Measurements from ENCODE around the gene TNN.

TNN gene

DNA sequence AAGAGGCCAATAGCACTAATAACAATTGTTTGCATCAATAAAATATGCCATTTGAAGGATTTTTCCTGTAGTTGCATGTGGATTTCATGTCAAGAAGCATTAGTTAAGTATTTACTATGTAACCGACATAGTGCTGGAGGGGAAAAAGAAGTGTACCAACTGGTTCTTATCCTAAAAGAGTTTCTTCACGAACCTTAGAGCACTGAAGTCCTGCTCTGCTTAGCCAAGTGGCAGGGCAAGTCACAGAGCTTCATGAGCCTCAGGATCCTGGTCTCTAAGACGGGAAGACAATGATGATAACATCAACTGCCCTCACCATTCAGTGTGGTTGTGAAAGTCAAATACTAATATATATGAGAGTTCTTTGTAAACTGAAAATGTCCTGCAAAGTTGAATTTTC, 110.8 kb downstream of the TNN start:
- no peak for DNase-seq

DNA sequence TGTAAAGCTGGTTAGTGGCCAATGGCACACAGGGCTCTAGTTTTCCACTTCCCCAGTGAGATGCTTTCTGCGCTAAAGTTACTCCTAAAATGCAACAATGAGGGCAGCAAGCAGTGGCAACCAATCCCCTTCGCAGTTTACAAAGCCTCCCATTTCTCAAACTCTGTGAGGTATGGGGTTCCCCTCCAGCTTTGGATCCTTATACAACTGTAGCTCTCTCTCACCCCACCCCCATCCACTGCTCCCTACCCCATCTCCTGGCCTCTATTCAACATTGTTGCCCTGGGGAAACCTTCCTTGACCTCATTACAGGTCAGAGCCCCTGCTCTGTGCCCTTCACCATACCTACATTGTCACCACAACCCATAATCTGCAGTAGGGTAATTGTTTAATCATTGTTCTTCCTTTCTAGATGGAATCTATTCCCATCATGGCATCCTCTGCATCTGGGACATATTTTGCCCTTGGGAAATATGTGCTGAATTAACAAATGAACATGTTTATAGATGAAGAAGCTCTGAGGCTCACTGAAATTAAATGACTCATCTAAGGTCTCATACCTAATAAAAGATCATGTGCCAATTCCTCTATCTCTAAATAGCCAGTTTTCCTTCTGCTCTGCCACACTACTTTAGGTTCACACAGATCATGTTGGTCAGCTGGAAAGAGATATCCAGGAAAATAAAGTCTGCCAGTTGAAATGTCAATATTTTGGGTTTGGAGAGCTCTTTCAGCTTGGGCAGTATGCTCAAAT, 112.4 kb downstream of the TNN start:
- DNase-seq: no peak

DNA sequence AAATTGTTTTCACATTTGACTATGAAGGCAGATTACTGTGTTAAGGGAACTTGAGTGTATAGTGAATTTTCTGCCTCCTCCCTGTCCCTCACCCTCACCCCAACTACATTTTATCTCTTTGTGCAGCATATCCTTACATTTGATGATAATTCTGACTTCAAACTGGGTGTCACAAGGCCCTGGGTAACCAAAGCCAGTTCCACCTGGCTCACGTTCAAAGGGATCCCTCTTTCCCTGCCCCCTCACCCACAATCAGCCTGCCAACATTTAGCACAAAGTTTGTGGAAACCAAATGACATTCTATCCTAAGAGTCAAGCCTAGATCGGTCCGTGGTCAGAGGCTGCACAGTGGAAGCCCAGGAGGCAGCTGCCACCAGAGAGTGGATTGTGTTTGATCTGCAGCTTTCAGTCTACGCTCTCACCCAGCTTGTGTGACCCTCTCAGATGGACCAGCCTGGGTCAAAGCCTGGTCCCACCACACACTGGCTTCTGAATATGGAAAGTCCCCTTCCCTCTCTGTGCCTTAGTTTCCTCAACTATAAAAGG, 114.6 kb downstream of the TNN start:
- DNase-seq: no peak

DNA sequence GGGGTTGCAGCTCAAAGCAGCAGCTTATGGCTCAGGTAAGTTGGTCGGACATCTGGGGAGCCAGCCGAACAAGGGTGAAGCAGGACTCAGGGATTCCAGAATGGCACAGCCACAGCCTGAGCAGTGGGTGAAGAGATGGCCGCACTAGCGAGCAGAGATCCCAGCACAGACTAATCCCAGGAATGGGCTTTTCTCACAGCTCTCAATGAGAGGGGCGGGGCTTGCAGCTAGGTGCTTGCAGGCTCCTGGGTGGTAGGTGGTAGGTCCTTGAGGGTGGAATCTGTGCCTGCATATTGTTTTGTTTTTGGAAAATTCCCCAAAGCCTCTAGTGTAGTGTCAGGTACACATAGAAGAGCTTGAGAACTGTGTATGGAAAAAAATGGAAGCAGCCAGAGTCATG, 116.0 kb downstream of the TNN start:
- no peak for DNase-seq

DNA sequence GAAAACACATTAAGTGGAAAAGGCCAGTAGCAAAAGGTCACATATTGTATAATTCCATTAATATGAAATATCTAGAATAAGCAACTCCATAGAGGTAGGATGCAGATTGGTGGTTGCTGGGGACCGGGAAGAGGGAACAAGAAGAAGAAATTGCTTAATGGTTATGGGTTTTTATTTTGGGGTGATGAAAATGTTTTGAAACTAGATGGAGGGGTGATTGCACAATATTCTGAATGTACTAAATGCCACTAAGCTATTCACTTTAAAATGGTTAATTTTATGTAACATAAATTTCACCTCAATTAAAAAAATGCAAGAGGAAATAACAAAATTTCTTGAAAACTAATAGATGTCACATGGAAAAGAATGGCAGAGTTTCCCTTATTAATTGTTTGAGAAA, 118.3 kb downstream of the TNN start:
- DNase-seq: no peak

DNA sequence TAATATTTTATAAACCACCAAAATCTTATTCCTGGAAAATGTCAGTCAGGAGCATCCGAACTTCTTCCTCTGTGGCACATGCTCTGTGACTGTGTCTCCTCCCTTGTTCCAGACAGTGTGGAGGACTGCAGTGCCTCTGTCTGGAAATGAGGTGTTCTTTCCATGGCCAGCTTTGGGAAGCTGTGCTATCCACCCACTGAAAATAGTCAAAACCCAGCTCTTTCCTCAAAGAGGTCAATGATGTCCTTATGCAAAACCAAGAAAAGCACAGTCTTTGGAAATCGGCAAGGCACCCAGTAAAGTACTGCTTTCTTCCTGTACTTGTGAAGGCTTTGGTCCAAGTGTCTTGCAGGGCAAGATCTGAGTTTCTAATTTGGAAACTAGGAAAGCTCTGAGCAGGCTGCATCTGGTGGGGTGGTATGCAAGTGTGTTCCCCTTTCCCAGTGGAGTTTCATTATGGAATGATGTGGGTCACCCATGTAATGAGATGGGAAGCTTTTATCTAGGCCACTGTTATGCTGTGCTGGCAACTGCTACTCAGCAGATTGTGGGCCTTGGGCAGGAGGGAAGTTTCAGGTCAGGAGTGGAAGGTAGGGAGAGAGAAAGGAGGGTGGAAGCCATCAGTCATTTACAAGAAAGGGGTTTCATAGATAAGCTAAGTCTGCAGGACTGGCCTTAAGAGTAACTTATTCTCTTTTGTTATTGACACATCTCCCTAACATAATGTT, 119.0 kb downstream of the TNN start:
- DNase-seq: no peak

DNA sequence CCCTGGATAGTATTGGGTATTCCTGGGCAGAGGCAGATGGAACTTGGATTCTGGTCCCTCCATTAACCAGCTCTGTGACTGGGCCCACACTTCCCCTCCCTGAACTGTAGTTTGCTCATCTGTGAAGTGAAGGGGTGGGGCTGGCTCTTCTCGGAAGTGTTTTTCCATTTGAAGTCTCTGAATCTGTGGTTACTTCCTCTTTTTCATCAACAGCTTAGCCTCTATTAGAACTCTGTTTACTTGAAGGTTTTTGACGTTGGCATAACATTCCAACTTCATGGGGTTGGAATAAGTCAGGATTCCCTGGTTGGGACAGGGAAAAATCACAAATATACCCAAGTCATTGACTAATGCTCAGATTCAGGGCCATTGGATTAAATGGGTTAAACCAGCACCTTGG, 121.3 kb downstream of the TNN start:
- peak; percentile 71 for DNase-seq

DNA sequence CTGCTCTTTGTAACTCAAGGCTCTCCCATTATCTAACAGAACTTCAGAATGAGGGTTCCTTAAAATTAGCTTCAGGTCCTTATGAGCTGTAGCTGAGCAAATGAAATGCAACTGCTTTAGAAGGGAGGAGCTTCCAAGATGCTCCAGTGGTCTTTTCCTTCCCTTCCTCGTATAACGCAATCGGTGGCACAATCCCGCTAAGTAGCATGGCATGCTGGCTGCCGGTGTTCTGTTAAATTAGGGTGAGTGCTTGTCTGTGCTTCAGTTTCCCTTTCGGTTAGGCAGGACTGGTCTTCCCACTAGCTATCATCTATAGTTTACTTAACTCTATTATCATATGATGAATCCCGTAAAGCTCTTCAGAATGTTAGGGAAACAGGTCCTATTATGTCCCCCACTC, 124.0 kb downstream of the TNN start:
- peak; percentile 41 for DNase-seq

DNA sequence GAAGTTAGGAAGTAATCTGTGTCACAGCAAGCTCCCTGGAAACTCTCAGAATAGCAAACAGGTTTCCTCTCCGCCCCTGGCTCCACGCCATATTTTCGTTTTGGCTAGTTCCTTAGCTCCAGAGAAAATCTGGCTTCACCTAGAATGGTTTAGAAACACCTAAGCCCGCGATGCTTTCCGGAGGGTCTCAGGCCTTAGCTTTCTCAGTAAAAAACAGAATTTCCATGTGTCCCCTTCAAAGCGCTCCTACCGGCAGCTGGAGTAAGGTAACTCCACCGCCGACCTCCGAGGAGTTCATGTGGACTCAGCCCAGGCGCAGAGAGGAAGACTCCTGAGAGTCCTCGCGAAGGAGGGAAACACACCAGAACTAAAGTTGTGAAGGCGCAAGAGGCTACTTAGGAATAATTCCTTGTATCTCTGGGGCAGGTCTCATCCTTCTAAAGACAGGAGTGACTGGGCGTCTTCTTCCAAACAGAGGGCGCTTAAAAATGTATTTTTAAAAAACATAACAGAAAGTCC, 124.5 kb downstream of the TNN start:
- DNase-seq: peak; percentile 24

DNA sequence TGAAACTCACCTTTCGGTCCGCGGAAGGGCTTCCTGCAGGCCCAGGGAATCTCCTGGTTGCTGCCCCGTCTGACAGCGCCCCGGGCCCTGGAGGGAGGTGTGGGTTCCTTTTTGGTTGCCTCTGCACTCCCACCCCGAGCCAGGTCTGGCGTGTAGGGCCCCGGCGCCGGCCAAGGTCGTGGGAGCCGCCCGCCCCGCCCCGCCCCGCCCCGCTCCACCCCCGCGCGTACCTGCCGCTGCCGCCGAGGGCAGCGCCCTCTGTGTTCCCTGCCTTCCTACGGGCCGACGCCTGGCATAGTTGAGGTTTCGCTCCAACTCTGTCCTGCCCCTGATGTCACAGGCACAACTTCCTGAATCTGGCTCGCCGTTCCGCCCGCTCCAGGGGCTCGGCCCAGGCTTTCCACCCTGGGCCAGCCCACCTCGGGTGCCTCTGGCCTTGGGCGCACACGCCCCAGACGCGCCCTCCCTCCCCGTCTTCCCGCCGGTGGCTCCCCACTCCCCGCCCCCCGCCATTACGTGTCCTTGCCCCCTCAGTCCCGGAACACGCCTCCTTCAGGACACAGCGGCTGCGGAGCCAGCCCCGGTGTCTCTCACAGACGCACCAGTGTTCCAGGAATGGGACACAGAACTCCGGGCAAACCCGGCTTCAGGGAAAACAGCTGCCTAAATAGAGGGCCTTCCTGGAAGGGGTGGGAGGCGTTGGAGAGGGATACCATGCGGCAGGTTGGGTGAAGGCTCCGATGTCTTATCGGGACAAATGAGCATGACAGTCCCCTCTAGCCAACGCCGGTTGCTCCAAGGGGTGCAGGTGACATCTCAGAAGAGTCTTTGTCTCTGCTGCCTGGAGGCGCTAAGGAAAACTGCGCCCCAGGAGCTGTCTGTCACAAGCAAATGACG, 125.2 kb downstream of the TNN start, which contains the start of gene KIAA0040:
Gene KIAA0040, minus strand, starts transcription at position 147 of the 897 bp plus-strand sequence. CDS start 31,763 bp downstream, outside the sequence.
- peak; percentile 46 for DNase-seq

DNA sequence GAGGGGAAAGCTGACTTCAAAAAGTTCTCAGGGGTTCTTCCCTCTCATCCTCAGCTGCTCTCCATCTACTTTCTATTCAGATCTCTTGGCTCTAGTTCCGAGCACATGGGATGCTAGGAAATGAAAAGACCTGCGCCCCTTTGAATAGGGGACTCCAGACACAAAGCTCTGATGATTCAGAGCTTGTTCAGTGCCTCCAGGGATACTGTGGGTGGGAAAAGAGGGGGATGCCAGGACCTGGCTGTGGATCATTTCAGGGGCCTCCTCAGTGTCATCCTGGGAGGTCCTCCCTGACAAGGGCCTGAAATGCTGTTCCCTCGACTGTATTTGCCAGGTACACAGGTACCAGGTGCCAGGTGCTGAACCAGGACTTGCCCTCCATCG, 125.9 kb downstream of the TNN start:
- no peak for DNase-seq

DNA sequence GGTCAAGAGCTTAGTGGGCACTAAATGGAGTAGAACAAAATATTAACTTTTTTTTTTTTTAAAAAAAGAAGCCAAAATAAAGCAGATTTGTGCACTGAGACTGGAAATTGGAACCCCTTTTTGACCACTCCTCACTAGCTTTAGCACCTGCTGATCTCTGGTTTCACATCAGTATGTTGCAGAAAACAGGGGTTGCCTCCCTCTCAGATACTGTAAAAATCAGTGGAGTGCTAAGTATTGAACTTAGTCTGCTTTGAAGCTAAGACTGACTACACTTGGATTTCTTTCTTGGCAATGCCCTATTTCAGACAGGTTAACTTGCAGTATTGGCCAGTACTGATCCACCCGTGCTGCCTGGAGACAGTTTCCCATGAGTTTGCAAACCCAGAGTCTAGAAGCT, 127.6 kb downstream of the TNN start:
- no peak for DNase-seq

DNA sequence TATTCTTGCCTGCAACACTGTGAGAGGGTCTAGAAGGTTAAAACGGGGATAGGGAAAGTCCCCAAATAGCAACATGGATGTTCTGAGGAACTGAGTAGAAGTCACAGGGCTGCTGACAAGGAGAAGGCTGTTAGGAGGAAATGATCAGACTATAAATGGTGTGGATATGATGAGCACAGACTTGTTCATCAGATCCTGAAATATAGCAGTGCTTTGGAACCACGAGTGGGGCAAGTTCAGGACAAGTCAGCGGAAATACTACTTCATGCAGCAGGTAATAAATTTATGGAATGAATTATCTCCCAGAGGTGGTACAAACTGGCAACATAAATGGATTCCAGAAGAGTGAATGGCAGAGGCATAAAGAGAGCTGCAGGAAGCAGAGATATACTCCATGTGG, 128.2 kb downstream of the TNN start:
- no peak for DNase-seq

DNA sequence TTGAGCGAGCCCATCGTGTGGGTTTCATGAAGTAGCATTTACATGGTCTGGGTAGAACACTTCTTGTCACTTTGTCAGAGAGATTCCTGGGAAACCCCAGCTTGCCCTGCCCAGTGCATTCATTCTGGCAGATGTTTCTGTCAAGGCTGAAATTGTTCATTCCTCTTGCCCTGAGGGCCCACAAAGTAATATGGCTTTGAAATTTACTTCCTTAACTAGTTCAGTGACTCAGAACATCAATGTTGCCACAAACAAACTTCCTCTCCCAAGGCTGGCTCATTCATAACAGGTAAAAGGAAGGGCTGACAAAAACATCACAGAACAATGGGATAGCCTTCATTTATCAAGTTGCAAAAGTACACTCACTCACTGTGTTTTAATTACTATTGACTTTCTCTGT, 129.9 kb downstream of the TNN start:
- peak; percentile 18 for DNase-seq
